HCT116 (cell line): ENCODE measurements around the gene BTBD2. TPM values are rescaled to one million over a fixed set of nuclear protein-coding genes. Genes with fewer than 3 reads are reported as not detected.

Source experiments
- ATAC-seq: fragments of 200-7000 bp; cut with Tn5 transposase; 2 replicates; pipeline ENCODE4 v1.9.1; 2020; ENCODE audit warnings: mild to moderate bottlenecking, moderate library complexity
- BruUV-seq: library from RNA; stranded (reverse); fragments of 400-500 nt; replicated peaks from 2 replicates; lab custom pipeline; 2021; lab: Mats Ljungman, UMichigan
- CTCF ChIA-PET: fragments of 300-600 bp; sonication (Branson Sonifier 250); formaldehyde crosslinking; loops from one replicate; lab custom pipeline; 2021; ENCODE audit warnings: antibody characterized with exemption; lab: Charles Lee
- POLR2A ChIA-PET: fragments of 300-600, 350-600 bp; sonication (Branson Sonifier 250); formaldehyde crosslinking; loops from one replicate; lab custom pipeline; 2021; ENCODE audit warnings: antibody characterized with exemption; lab: Charles Lee
- RAD21 ChIA-PET, 2 experiments: fragments of 300-600 bp; sonication (Branson Sonifier 250); formaldehyde crosslinking; loops; one replicate each; lab custom pipeline; 2023; ENCODE audit warnings: low total read pairs in 2 of 2; ENCODE audit not compliant: uncharacterized antibody in 2 of 2, unreplicated experiment in 2 of 2, low non-redundant PET in 1 of 2; lab: Charles Lee
- DNase-seq: peaks from one replicate; pipeline ENCODE4 v3.0.0-alpha.2; 2010; ENCODE audit warnings: low read depth, low spot score
- H2AFZ ChIP-seq: fragments of 200-600 bp; shearing (Covaris generic), sonication (generic); 2 replicates; pipeline ENCODE4 v1.6.1; 2017; ENCODE audit warnings: low read depth, mixed run types, mixed read lengths, antibody characterized with exemption, low read length; ENCODE audit not compliant: poor library complexity, severe bottlenecking
- H3K27ac ChIP-seq: 2 replicates; pipeline ENCODE4 v1.5.1; 2012; ENCODE audit warnings: low read depth, low read length
- H3K27me3 ChIP-seq: fragments of 200-600 bp; sonication (generic); 2 replicates; pipeline ENCODE4 v1.6.1; 2016; ENCODE audit warnings: mixed run types, low read length, mixed read lengths; ENCODE audit not compliant: insufficient read depth
- H3K36me3 ChIP-seq, 2 experiments: fragments of 200-500 bp in 1 of 2; fragments of 200-600 bp in 1 of 2; sonication (Bioruptor generic) in 1 of 2; sonication (generic) in 1 of 2; 2 replicates each; pipeline versions ENCODE4 v1.5.1 to v1.6.1; 2014 to 2016; ENCODE audit warnings: low read length in 2 of 2, inconsistent platforms in 1 of 2, mixed read lengths in 1 of 2, mixed run types in 1 of 2; ENCODE audit not compliant: insufficient read depth in 2 of 2, control insufficient read depth in 1 of 2
- H3K4me1 ChIP-seq, 2 experiments: fragments of 200-600 bp in 1 of 2; sonication (generic) in 1 of 2; 2 replicates each; pipeline versions ENCODE4 v1.5.1 to v1.6.1; 2012 to 2017; ENCODE audit warnings: low read length in 2 of 2, inconsistent platforms in 1 of 2, mild to moderate bottlenecking in 1 of 2, mixed read lengths in 1 of 2, mixed run types in 1 of 2, moderate library complexity in 1 of 2; ENCODE audit not compliant: insufficient read depth in 2 of 2, control insufficient read depth in 1 of 2
- H3K4me2 ChIP-seq: fragments of 200-600 bp; sonication (generic); 2 replicates; pipeline ENCODE4 v1.6.1; 2017; ENCODE audit warnings: mixed run types, low read length, mixed read lengths
- H3K4me3 ChIP-seq, 2 experiments: fragments of 200-600 bp in 1 of 2; sonication (generic) in 1 of 2; replicated peaks in 1 of 2; 2 replicates each; pipeline ENCODE4 v1.5.1; 2011 to 2016; ENCODE audit warnings: low read length in 2 of 2, control low read depth in 1 of 2, low read depth in 1 of 2, mild to moderate bottlenecking in 1 of 2, mixed read lengths in 1 of 2, mixed run types in 1 of 2
- H3K79me2 ChIP-seq: fragments of 200-600 bp; sonication (generic); 2 replicates; pipeline ENCODE4 v1.6.1; 2017; ENCODE audit warnings: mild to moderate bottlenecking, mixed run types, low read length, moderate library complexity, mixed read lengths; ENCODE audit not compliant: insufficient read depth
- H3K9ac ChIP-seq: fragments of 200-600 bp; sonication (generic); 2 replicates; pipeline ENCODE4 v1.6.1; 2016; ENCODE audit warnings: low read length, mixed read lengths
- H3K9me2 ChIP-seq: fragments of 200-600 bp; sonication (generic), shearing (Covaris generic); 2 replicates; pipeline ENCODE4 v1.6.1; 2017; ENCODE audit warnings: mixed run types, mild to moderate bottlenecking, moderate library complexity; ENCODE audit not compliant: insufficient read depth
- H3K9me3 ChIP-seq, 2 experiments: fragments of 200-500 bp in 1 of 2; fragments of 200-600 bp in 1 of 2; sonication (Bioruptor generic) in 1 of 2; sonication (generic) in 1 of 2; 2 replicates each; pipeline ENCODE4 v1.6.1; 2014 to 2017; ENCODE audit warnings: low read length in 2 of 2, mixed read lengths in 2 of 2, inconsistent platforms in 1 of 2, low read depth in 1 of 2, mild to moderate bottlenecking in 1 of 2, mixed run types in 1 of 2, moderate library complexity in 1 of 2; ENCODE audit not compliant: control insufficient read depth in 1 of 2, insufficient read depth in 1 of 2
- H4K20me1 ChIP-seq: fragments of 200-600 bp; sonication (generic), shearing (Covaris generic); 2 replicates; pipeline ENCODE4 v1.6.1; 2017; ENCODE audit warnings: mixed run types, mild to moderate bottlenecking, moderate library complexity; ENCODE audit not compliant: insufficient read depth
- ATF3 ChIP-seq: IDR thresholded peaks from 2 replicates; pipeline ENCODE4 v1.6.1; 2012
- CBX3 ChIP-seq: IDR thresholded peaks from 2 replicates; pipeline ENCODE4 v1.6.1; 2012; ENCODE audit warnings: low read depth
- CEBPB ChIP-seq: IDR thresholded peaks from 2 replicates; pipeline ENCODE4 v1.6.1; 2012; ENCODE audit warnings: low read depth
- CTCF ChIP-seq, 3 experiments: fragments of 200-600 bp in 1 of 3; sonication (generic) in 1 of 3; IDR thresholded peaks in 2 of 3; conservative IDR thresholded peaks in 1 of 3; 2 replicates each; pipeline ENCODE4 v1.5.1; 2012 to 2017; ENCODE audit warnings: low read depth in 2 of 3, low read length in 2 of 3, antibody characterized with exemption in 1 of 3, borderline replicate concordance in 1 of 3, control low read depth in 1 of 3, mild to moderate bottlenecking in 1 of 3, mixed read lengths in 1 of 3, mixed run types in 1 of 3, moderate library complexity in 1 of 3; ENCODE audit not compliant: insufficient read depth in 1 of 3
- EGR1 ChIP-seq: IDR thresholded peaks from 2 replicates; pipeline ENCODE4 v1.6.1; 2012; ENCODE audit warnings: low read depth
- ELF1 ChIP-seq: IDR thresholded peaks from 2 replicates; pipeline ENCODE4 v1.6.1; 2012; ENCODE audit warnings: low read depth, borderline replicate concordance
- EZH2 ChIP-seq: fragments of 200-600 bp; sonication (generic); IDR thresholded peaks from 2 replicates; pipeline ENCODE4 v1.6.1; 2017; ENCODE audit warnings: antibody characterized with exemption, mixed run types
- EZH2phosphoT487 ChIP-seq: fragments of 200-600 bp; IDR thresholded peaks from 2 replicates; pipeline ENCODE4 v1.6.1; 2018; ENCODE audit warnings: antibody characterized with exemption, borderline replicate concordance
- POLR2A ChIP-seq: IDR thresholded peaks from 2 replicates; pipeline ENCODE4 v1.7.0; 2011; ENCODE audit warnings: borderline replicate concordance; ENCODE audit not compliant: insufficient read depth, insufficient read length; ENCODE audit errors: extremely low read depth
- RAD21 ChIP-seq: IDR thresholded peaks from 2 replicates; pipeline ENCODE4 v1.6.1; 2012; ENCODE audit warnings: low read depth, mild to moderate bottlenecking
- SIN3A ChIP-seq: IDR thresholded peaks from 2 replicates; pipeline ENCODE4 v1.6.1; 2012; ENCODE audit warnings: low read depth
- SP1 ChIP-seq: IDR thresholded peaks from 2 replicates; pipeline ENCODE4 v1.6.1; 2012; ENCODE audit warnings: low read depth
- TCF7L2 ChIP-seq: IDR thresholded peaks from 2 replicates; pipeline ENCODE4 v1.7.0; 2011; ENCODE audit warnings: borderline replicate concordance, inconsistent platforms; ENCODE audit not compliant: insufficient read depth, insufficient read length; ENCODE audit errors: extremely low read depth
- ZBTB33 ChIP-seq: IDR thresholded peaks from 2 replicates; pipeline ENCODE4 v1.6.1; 2011; ENCODE audit warnings: mild to moderate bottlenecking, low read length, moderate library complexity; ENCODE audit not compliant: insufficient replicate concordance; ENCODE audit errors: extremely low read depth
- intact Hi-C: fragments of 100-400 bp; cut with micrococcal nuclease; formaldehyde crosslinking; loops from 2 replicates; pipeline ENCODE4 v1.10.0; 2022
- total RNA-seq: library from RNA; stranded (reverse); gene quantifications from one replicate; pipeline ENCODE4 v1.2.1, GENCODE V29; 2021; ENCODE audit not compliant: unreplicated experiment
- TF ChIP-seq, protein P1 (sequence below): IDR thresholded peaks from 2 replicates; pipeline ENCODE4 v1.6.1; 2012; ENCODE audit warnings: low read depth

Gene BTBD2
- total RNA-seq, 1 experiment from 2014 or later: 112 TPM

- no peak for TF ChIP-seq SP1
- no peak for TF ChIP-seq CBX3
- no peak for TF ChIP-seq RAD21
- TF ChIP-seq TCF7L2: no peak
- no peak for TF ChIP-seq ZBTB33
Observed at GRCh38 chr19:1970003-1970805, 45.3 kb downstream of the BTBD2 start (continued).

DNA sequence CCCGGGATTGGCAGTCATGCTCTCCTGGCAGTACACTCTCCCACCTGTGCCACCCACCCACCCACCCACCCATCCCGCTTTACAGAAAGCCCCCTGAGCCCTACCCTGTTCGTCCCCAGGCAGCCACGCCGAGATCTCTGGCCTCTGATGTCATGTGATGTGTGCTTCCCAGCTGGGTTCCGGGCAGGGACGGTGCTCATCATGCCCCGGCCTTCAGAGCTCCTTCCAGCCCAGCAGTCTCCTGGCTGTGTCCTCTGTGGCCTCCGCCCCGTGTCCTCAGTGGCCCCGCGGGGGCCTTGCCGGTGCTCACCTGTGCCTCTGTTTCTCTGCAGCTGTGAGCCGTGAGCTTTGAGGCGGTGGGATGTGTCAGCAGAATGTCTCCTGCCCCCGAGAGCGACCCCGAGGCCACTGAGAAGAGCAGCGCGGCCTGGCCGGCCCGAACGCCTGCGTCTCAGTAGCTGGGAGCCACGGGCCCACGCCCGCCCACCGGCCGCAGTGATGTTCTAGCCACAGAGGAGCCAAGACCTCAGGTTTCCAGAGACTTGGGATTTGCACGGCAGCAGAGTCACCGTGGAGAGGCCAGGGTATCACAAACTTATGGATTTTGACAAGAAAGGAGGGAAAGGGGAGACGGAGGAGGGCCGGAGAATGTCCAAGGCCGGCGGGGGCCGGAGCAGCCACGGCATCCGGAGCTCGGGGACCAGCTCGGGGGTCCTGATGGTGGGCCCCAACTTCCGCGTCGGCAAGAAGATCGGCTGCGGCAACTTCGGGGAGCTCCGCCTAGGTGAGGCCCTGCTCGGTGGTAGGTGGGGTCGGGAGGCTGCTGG, 46.1 kb downstream of the BTBD2 start:
- RAD21 ChIA-PET: no interaction called here
- no peak overlapping the region for H3K4me2 ChIP-seq
- intact Hi-C loops: no loop called here
- TF ChIP-seq TCF7L2 (no peak), SIN3A (no peak), CTCF (IDR thresholded peaks at IDR 0.05 in 2 of 3, conservative IDR thresholded peaks at IDR 0.05 in 1 of 3; ENCODE audit: borderline replicate concordance in 1 of 3, insufficient read depth in 1 of 3, low read depth in 2 of 3, low read length in 2 of 3) (no peak), EGR1 (no peak), POLR2A (no peak), EZH2 (no peak), EZH2phosphoT487 (no peak), ATF3 (no peak), CEBPB (no peak), ELF1 (no peak)
- TF ChIP-seq, protein P1, sequence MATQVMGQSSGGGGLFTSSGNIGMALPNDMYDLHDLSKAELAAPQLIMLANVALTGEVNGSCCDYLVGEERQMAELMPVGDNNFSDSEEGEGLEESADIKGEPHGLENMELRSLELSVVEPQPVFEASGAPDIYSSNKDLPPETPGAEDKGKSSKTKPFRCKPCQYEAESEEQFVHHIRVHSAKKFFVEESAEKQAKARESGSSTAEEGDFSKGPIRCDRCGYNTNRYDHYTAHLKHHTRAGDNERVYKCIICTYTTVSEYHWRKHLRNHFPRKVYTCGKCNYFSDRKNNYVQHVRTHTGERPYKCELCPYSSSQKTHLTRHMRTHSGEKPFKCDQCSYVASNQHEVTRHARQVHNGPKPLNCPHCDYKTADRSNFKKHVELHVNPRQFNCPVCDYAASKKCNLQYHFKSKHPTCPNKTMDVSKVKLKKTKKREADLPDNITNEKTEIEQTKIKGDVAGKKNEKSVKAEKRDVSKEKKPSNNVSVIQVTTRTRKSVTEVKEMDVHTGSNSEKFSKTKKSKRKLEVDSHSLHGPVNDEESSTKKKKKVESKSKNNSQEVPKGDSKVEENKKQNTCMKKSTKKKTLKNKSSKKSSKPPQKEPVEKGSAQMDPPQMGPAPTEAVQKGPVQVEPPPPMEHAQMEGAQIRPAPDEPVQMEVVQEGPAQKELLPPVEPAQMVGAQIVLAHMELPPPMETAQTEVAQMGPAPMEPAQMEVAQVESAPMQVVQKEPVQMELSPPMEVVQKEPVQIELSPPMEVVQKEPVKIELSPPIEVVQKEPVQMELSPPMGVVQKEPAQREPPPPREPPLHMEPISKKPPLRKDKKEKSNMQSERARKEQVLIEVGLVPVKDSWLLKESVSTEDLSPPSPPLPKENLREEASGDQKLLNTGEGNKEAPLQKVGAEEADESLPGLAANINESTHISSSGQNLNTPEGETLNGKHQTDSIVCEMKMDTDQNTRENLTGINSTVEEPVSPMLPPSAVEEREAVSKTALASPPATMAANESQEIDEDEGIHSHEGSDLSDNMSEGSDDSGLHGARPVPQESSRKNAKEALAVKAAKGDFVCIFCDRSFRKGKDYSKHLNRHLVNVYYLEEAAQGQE: no peak

More for the DNA sequence above, 46.1 kb downstream of the BTBD2 start:
- H2AFZ ChIP-seq: no peak overlapping the region
- no peaks in the 10 kb centered on the region for H3K9me2 ChIP-seq
- no peak overlapping the region for H3K4me3 ChIP-seq
- H4K20me1 ChIP-seq: no peaks in the 10 kb centered on the region
- ATAC-seq: no peak
- H3K9ac ChIP-seq: no peak overlapping the region
- peaks cover 69% of the 10 kb centered on the region for H3K79me2 ChIP-seq
- H3K27ac ChIP-seq: no peak overlapping the region; the same call in 1 of the 2 replicates
- CTCF ChIA-PET: no interaction called here
- no peak for DNase-seq
- H3K4me1 ChIP-seq: no peaks in the 10 kb centered on the region
- BruUV-seq: no TSS peak
- H3K27me3 ChIP-seq: no peaks in the 10 kb centered on the region
- peaks cover 0 to under 1% of the 10 kb centered on the region in 2 experiments; a peak in 3 of 4 replicates for H3K36me3 ChIP-seq
- POLR2A ChIA-PET: no interaction called here
- no peaks in the 10 kb centered on the region for H3K9me3 ChIP-seq
